ENCODE data around the gene NCR1. TPM values are rescaled to one million over a fixed set of nuclear protein-coding genes. Genes with fewer than 3 reads are reported as not detected.
"Not testable (repeated sequence)": the region's sequence is repeated elsewhere in the genome, so short reads cannot be mapped to it uniquely, and the experiment has no call there.

NCR1 gene
- total and polyA plus RNA-seq, 4 donors, result 0.30 to 2.5 (median 1.1) TPM

DNA sequence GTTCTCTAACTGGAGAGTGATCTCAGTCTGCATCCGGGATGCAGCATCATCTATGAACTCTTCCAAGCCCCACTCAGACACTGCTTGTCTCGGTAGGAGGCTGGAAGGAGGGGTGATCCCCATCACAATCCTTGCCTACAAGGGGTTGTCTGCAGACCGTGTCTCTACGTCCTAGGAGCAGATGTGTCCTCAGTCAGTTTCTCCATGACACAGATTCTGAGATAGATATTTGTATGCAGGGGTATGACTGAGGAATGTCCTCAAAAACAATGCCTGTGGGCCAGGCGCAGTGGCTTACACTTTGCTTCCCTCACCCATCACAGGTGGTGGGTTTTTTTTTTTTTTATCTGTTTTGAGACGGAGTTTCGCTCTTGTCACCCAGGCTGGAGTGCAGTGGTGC lies 871 bp downstream of the NCR1 start:
- no peaks in the 10 kb centered on the region for H3K4me1 ChIP-seq (ENCODE audit: control insufficient read depth in 5 of 5, insufficient read depth in 5 of 5, low read length in 5 of 5)
- no peak for ATAC-seq (ENCODE audit: insufficient read depth, low FRiP score)
- no peaks in the 10 kb centered on the region for H3K27me3 ChIP-seq (ENCODE audit: control insufficient read depth in 3 of 3, insufficient read depth in 3 of 3, low read length in 2 of 3)
- no peak overlapping the region for H3K9ac ChIP-seq (ENCODE audit: insufficient read depth in 1 of 2, low read length in 2 of 2)
- H3K9me3 ChIP-seq (ENCODE audit: control insufficient read depth in 4 of 4, insufficient read depth in 3 of 4, low read length in 3 of 4), result peaks cover 0 to 4% (median 0%) of the 10 kb centered on the region in 4 donors
- no peak for DNase-seq
- H3K36me3 ChIP-seq (ENCODE audit: control insufficient read depth in 4 of 4, insufficient read depth in 4 of 4, low read length in 4 of 4), result no peaks in the 10 kb centered on the region
- H3K4me3 ChIP-seq, result no peak overlapping the region
- WGBS, 2 donors, result 84 to 91% methylated on average over 7 of the region's 7 CpGs
- TF ChIP-seq, protein P1, sequence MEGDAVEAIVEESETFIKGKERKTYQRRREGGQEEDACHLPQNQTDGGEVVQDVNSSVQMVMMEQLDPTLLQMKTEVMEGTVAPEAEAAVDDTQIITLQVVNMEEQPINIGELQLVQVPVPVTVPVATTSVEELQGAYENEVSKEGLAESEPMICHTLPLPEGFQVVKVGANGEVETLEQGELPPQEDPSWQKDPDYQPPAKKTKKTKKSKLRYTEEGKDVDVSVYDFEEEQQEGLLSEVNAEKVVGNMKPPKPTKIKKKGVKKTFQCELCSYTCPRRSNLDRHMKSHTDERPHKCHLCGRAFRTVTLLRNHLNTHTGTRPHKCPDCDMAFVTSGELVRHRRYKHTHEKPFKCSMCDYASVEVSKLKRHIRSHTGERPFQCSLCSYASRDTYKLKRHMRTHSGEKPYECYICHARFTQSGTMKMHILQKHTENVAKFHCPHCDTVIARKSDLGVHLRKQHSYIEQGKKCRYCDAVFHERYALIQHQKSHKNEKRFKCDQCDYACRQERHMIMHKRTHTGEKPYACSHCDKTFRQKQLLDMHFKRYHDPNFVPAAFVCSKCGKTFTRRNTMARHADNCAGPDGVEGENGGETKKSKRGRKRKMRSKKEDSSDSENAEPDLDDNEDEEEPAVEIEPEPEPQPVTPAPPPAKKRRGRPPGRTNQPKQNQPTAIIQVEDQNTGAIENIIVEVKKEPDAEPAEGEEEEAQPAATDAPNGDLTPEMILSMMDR (IDR thresholded peaks at IDR 0.05; ENCODE audit: control extremely low read depth, extremely low read depth), result no peak
- no peak overlapping the region for H3K27ac ChIP-seq (ENCODE audit: low read depth in 1 of 2, low read length in 1 of 2)

DNA sequence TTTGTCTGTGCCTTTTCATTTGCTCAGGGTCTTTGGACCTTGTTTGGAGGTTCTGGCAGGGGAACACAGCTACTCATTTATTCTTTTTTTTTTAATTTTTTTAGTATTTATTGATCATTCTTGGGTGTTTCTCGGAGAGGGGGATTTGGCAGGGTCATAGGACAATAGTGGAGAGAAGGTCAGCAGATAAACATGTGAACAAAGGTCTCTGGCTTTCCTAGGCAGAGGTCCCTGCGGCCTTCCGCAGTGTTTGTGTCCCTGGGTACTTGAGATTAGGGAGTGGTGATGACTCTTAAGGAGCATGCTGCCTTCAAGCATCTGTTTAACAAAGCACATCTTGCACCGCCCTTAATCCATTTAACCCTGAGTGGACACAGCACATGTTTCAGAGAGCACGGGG lies 2.0 kb downstream of the NCR1 start:
- WGBS, 2 donors, result 66 to 80% methylated on average over 3 of the region's 5 CpGs
- not testable (repeated sequence) for H3K27me3 ChIP-seq (ENCODE audit: control insufficient read depth in 3 of 3, insufficient read depth in 3 of 3, low read length in 2 of 3); H3K4me3 ChIP-seq; H3K9me3 ChIP-seq (ENCODE audit: control insufficient read depth in 4 of 4, insufficient read depth in 3 of 4, low read length in 3 of 4); H3K9ac ChIP-seq (ENCODE audit: insufficient read depth in 1 of 2, low read length in 2 of 2); DNase-seq; H3K27ac ChIP-seq (ENCODE audit: low read depth in 1 of 2, low read length in 1 of 2); H3K4me1 ChIP-seq (ENCODE audit: control insufficient read depth in 5 of 5, insufficient read depth in 5 of 5, low read length in 5 of 5); ATAC-seq (ENCODE audit: insufficient read depth, low FRiP score); H3K36me3 ChIP-seq (ENCODE audit: control insufficient read depth in 4 of 4, insufficient read depth in 4 of 4, low read length in 4 of 4)

DNA sequence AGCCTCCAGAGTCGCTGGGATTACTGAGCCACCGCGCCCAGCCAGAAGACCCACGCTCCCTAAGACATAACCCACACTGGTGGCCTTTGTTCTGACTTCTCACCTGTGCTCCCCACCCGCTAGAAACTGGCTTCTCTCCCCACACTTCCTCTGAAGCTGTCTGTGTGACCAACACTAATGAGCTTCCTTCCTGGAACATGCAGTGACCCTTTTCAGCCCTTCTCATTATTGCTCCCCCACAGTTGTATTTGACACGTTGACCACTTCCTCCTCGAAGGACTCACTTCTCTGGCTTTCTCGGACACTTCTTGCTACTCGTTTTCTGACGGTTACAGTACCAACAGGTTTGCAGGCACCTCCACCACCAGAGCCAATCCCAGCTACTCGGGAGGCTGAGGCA lies 10.9 kb downstream of the NCR1 start:
- no peak for ATAC-seq (ENCODE audit: insufficient read depth, low FRiP score)
- Histone ChIP-seq H3K27me3 (ENCODE audit: control insufficient read depth in 3 of 3, insufficient read depth in 3 of 3, low read length in 2 of 3) (no peaks in the 10 kb centered on the region), H3K9ac (ENCODE audit: insufficient read depth in 1 of 2, low read length in 2 of 2) (no peak overlapping the region), H3K4me1 (ENCODE audit: control insufficient read depth in 5 of 5, insufficient read depth in 5 of 5, low read length in 5 of 5) (no peaks in the 10 kb centered on the region), H3K9me3 (ENCODE audit: control insufficient read depth in 4 of 4, insufficient read depth in 3 of 4, low read length in 3 of 4) (peaks cover 0 to 3% (median 0%) of the 10 kb centered on the region in 4 donors), H3K27ac (ENCODE audit: low read depth in 1 of 2, low read length in 1 of 2) (no peak overlapping the region), H3K4me3 (no peak overlapping the region), H3K36me3 (ENCODE audit: control insufficient read depth in 4 of 4, insufficient read depth in 4 of 4, low read length in 4 of 4) (no peaks in the 10 kb centered on the region)
- 51 to 53% methylated on average over 11 of the region's 11 CpGs for WGBS, 2 donors
- DNase-seq, result no peak
- TF ChIP-seq, protein P1 (IDR thresholded peaks at IDR 0.05; ENCODE audit: control extremely low read depth, extremely low read depth), result no peak

DNA sequence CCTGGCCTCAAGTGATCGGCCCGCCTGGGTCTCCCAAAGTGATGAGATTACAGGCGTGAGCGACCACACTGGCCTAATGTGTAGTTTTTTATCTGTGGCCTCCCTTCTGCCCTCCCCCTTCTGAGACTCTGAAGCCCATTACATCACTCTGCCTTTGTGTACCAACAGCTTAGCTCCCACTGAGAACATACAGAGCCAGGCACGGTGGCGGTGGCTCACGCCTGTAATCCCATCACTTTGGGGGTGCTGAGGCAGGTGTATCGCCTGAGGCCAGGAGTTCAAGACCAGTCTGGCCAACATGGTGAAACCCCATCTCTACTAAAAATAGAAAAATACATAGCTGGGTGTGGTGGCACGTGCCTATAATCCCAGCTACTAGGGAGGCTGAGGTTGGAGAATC lies 12.6 kb downstream of the NCR1 start:
- DNase-seq (no peak), ATAC-seq (ENCODE audit: insufficient read depth, low FRiP score) (no peak)
- no peaks in the 10 kb centered on the region for H3K36me3 ChIP-seq (ENCODE audit: control insufficient read depth in 4 of 4, insufficient read depth in 4 of 4, low read length in 4 of 4)
- H3K27ac ChIP-seq (ENCODE audit: low read depth in 1 of 2, low read length in 1 of 2), result no peak overlapping the region
- 86 to 92% methylated on average over 9 of the region's 9 CpGs for WGBS, 2 donors
- H3K4me1 ChIP-seq (ENCODE audit: control insufficient read depth in 5 of 5, insufficient read depth in 5 of 5, low read length in 5 of 5), result no peaks in the 10 kb centered on the region
- TF ChIP-seq, protein P1 (IDR thresholded peaks at IDR 0.05; ENCODE audit: control extremely low read depth, extremely low read depth), result no peak
- H3K27me3 ChIP-seq (ENCODE audit: control insufficient read depth in 3 of 3, insufficient read depth in 3 of 3, low read length in 2 of 3), result no peaks in the 10 kb centered on the region
- peaks cover 0 to 3% (median 0%) of the 10 kb centered on the region in 4 donors for H3K9me3 ChIP-seq (ENCODE audit: control insufficient read depth in 4 of 4, insufficient read depth in 3 of 4, low read length in 3 of 4)
- no peak overlapping the region for H3K4me3 ChIP-seq
- no peak overlapping the region for H3K9ac ChIP-seq (ENCODE audit: insufficient read depth in 1 of 2, low read length in 2 of 2)

DNA sequence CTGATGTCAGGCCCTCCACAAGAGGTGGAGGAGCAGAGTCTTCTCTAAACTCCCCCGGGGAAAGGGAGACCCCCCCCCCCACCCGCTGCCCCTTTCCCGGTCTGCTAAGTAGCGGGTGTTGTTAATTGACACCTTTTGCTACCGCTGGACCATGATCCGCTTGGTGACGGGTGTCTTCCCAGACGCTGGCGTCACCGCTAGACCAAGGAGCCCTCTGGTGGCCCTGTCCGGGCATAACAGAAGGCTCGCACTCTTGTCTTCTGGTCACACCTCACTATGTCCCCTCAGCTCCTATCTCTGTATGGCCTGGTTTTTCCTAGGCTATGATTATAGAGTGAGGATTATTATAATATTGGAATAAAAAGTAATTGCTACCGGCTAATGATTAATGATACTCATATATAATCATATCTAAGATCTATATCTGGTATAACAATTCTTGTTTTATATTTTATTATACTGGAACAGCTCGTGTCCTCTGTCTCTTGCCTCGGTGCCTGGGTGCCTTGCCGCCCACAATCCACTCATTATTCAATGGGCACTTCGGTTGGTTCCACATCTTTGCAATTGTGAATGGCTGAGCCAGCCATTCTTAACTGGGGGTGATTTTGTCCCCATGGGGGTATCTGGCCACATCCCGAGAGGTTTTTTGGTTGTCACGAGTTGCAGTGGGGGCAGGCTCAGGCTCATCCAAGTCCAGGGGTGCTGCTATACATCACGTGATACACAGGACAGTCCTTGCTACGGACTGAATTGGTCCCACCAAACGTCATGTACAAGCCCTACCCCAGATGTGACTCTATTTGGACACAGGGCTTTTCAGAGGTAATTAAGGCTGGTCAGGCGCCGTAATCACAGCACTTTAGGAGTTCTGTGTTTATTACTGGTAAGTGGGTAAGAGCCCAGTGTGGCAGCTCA lies 14.0 kb downstream of the NCR1 start:
- WGBS, 2 donors, result 37 to 66% methylated on average over 15 to 23 of the region's 24 CpGs
- not testable (repeated sequence) for H3K27me3 ChIP-seq (ENCODE audit: control insufficient read depth in 3 of 3, insufficient read depth in 3 of 3, low read length in 2 of 3); H3K36me3 ChIP-seq (ENCODE audit: control insufficient read depth in 4 of 4, insufficient read depth in 4 of 4, low read length in 4 of 4); DNase-seq; H3K9ac ChIP-seq (ENCODE audit: insufficient read depth in 1 of 2, low read length in 2 of 2); H3K9me3 ChIP-seq (ENCODE audit: control insufficient read depth in 4 of 4, insufficient read depth in 3 of 4, low read length in 3 of 4); H3K4me1 ChIP-seq (ENCODE audit: control insufficient read depth in 5 of 5, insufficient read depth in 5 of 5, low read length in 5 of 5); ATAC-seq (ENCODE audit: insufficient read depth, low FRiP score); H3K27ac ChIP-seq (ENCODE audit: low read depth in 1 of 2, low read length in 1 of 2); H3K4me3 ChIP-seq
